GM21619 (cell line): ENCODE results near the gene PUSL1.

Experiments used
- ATAC-seq: cut with Tn5 transposase; IDR thresholded peaks from one replicate; pipeline ENCODE4 v1.9.1; 2021; ENCODE audit not compliant: unreplicated experiment

The PUSL1 gene

GRCh38 chr1:1278620-1279019, 29.8 kb upstream of the PUSL1 start:
- no peak for ATAC-seq

GRCh38 chr1:1279028-1279427, 29.4 kb upstream of the PUSL1 start:
- no peak for ATAC-seq

- no peak for ATAC-seq
Observed at GRCh38 chr1:1280782-1281481, 27.5 kb upstream of the PUSL1 start.

- no peak for ATAC-seq
Observed at GRCh38 chr1:1281533-1282321, 26.7 kb upstream of the PUSL1 start.

GRCh38 chr1:1282998-1283397, 25.4 kb upstream of the PUSL1 start:
- ATAC-seq, result no peak

GRCh38 chr1:1283821-1284220, 24.6 kb upstream of the PUSL1 start:
- ATAC-seq, result no peak

GRCh38 chr1:1284221-1285101, 23.9 kb upstream of the PUSL1 start:
- ATAC-seq, result no peak

GRCh38 chr1:1285102-1285571, 23.3 kb upstream of the PUSL1 start:
- no peak for ATAC-seq

GRCh38 chr1:1285611-1286311, 22.6 kb upstream of the PUSL1 start:
- no peak for ATAC-seq

- ATAC-seq, result no peak
Observed at GRCh38 chr1:1286313-1287261, 21.8 kb upstream of the PUSL1 start.

- no peak for ATAC-seq
Observed at GRCh38 chr1:1287288-1288110, 20.9 kb upstream of the PUSL1 start.

- no peak for ATAC-seq
Observed at GRCh38 chr1:1290238-1290731, 18.1 kb upstream of the PUSL1 start.

- no peak for ATAC-seq
Observed at GRCh38 chr1:1291023-1291528, 17.3 kb upstream of the PUSL1 start.

- ATAC-seq, result no peak
Observed at GRCh38 chr1:1291548-1292441, 16.6 kb upstream of the PUSL1 start.

GRCh38 chr1:1292442-1292779, 16.0 kb upstream of the PUSL1 start:
- ATAC-seq, result no peak

GRCh38 chr1:1292851-1293250, 15.5 kb upstream of the PUSL1 start:
- no peak for ATAC-seq
